HUES64 (cell line): ENCODE data around the gene PCDH19. TPM values are rescaled to one million over a fixed set of nuclear protein-coding genes. Genes with fewer than 3 reads are reported as not detected.
"Not testable (repeated sequence)": the region's sequence is repeated elsewhere in the genome, so short reads cannot be mapped to it uniquely, and the experiment has no call there.

Source experiments
- H3K27ac ChIP-seq: 2 replicates; pipeline ENCODE4 v1.7.0; 2013; ENCODE audit warnings: low read depth, low read length, inconsistent platforms
- H3K27me3 ChIP-seq: 2 replicates; pipeline ENCODE4 v1.6.1; 2013; ENCODE audit warnings: mild to moderate bottlenecking, low read length; ENCODE audit not compliant: insufficient read depth
- H3K36me3 ChIP-seq: 2 replicates; pipeline ENCODE4 v1.6.1; 2013; ENCODE audit warnings: mild to moderate bottlenecking, low read length; ENCODE audit not compliant: insufficient read depth
- H3K4me1 ChIP-seq: 2 replicates; pipeline ENCODE4 v1.6.1; 2013; ENCODE audit warnings: mild to moderate bottlenecking, low read length, moderate library complexity; ENCODE audit not compliant: insufficient read depth
- H3K4me3 ChIP-seq: 2 replicates; pipeline ENCODE4 v1.5.1; 2013; ENCODE audit warnings: mild to moderate bottlenecking, low read length, moderate library complexity
- H3K9ac ChIP-seq: 2 replicates; pipeline ENCODE4 v1.6.1; 2013; ENCODE audit warnings: mild to moderate bottlenecking, low read depth, low read length
- H3K9me3 ChIP-seq: 2 replicates; pipeline ENCODE4 v1.6.1; 2013; ENCODE audit warnings: low read depth, low read length; ENCODE audit not compliant: insufficient read depth
- WGBS: fragments of 150-250, 120-280 bp; methylation state at CpG from one replicate; pipeline ENCODE4 v1.1.7; 2013; ENCODE audit warnings: missing lambda C conversion rate; 5-methylcytosine and 5-hydroxymethylcytosine counted together
- polyA plus RNA-seq, 2 experiments: library from polyadenylated mRNA; stranded (reverse); fragments of 50-300 nt; gene quantifications; one replicate each; pipeline ENCODE4 v1.2.3, GENCODE V29; 2013

Gene PCDH19
- 1.6 TPM for polyA plus RNA-seq (2013, experiment 1 of 2)
- polyA plus RNA-seq (2013, experiment 2 of 2) = 2.6 TPM

GRCh38 chrX:100409610-100410590 lies at the start of gene PCDH19:
Gene PCDH19 (minus strand): TSS chrX:100410273. CDS start chrX:100408597, 1,676 bp downstream.
- H3K9ac ChIP-seq = no peak within 1 kb of the TSS
- H3K36me3 ChIP-seq = no peaks in the 10 kb centered on the region
- H3K27ac ChIP-seq = no peak within 1 kb of the TSS
- peaks cover 11% of the 10 kb centered on the region; the same call in 1 of the 2 replicates for H3K4me1 ChIP-seq
- H3K27me3 ChIP-seq = peaks cover 82% of the 10 kb centered on the region
- peak within 1 kb of the TSS; percentile 58 for H3K4me3 ChIP-seq
- under 1% methylated on average over 89 of the region's 91 CpGs for WGBS
- H3K9me3 ChIP-seq = no peaks in the 10 kb centered on the region

- Histone ChIP-seq H3K36me3 (no peaks in the 10 kb centered on the region), H3K9me3 (peaks cover 5% of the 10 kb centered on the region; the same call in 1 of the 2 replicates), H3K4me1 (no peaks in the 10 kb centered on the region), H3K4me3 (no peak overlapping the region), H3K9ac (no peak overlapping the region), H3K27me3 (no peaks in the 10 kb centered on the region), H3K27ac (no peak overlapping the region)
- 88% methylated on average over 15 of the region's 15 CpGs for WGBS
Measured at GRCh38 chrX:100449696-100450608, 39.9 kb upstream of the PCDH19 start.

DNA sequence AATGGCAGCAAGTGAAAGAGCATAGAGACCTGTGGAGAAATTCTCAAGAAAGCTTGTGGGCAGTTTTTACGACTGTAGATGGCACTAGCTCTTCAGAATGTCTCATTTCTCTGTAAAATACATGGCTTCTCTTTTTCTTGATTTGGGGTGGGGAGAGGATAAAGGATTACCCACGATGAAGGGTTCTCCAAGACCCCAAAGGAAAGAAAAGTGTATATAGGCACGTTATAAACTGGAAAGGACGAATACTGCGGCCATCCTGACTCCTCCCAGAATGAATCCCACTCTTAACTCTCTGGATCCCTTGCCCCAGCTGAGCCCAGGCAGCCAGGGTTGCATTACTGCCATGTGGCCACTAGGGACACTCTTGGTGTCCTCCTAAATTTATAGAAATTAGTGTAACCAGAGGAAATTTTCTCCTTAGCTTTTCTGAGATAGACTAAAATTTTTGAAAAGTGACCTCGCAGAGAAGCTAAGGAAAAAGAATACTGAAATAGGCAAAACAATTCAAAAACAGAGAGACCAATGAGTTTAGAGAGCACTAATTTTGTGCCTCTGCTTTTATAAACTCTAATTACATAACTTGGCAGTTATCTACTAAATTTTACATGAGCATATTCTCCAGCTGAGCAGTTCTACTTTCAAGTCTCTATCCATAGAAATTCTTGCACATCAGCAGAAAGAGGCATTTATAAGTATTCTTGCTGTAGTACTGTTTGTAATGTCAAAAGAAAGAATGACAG lies 37.8 kb upstream of the PCDH19 start:
- Histone ChIP-seq H3K4me3 (peak overlapping the region; percentile 66), H3K27ac (no peak overlapping the region), H3K9ac (peak overlapping the region; percentile 44; the same call in 1 of the 2 replicates), H3K9me3 (no peaks in the 10 kb centered on the region), H3K4me1 (no peaks in the 10 kb centered on the region), H3K27me3 (no peaks in the 10 kb centered on the region), H3K36me3 (no peaks in the 10 kb centered on the region)
- WGBS = 2% methylated on average over 5 of the region's 6 CpGs

GRCh38 chrX:100445593-100445992 lies 35.5 kb upstream of the PCDH19 start:
- H3K4me1 ChIP-seq = no peaks in the 10 kb centered on the region
- no peak overlapping the region for H3K4me3 ChIP-seq
- no peaks in the 10 kb centered on the region for H3K9me3 ChIP-seq
- no peaks in the 10 kb centered on the region for H3K27me3 ChIP-seq
- no peaks in the 10 kb centered on the region for H3K36me3 ChIP-seq
- no peak overlapping the region for H3K27ac ChIP-seq
- H3K9ac ChIP-seq = no peak overlapping the region

DNA sequence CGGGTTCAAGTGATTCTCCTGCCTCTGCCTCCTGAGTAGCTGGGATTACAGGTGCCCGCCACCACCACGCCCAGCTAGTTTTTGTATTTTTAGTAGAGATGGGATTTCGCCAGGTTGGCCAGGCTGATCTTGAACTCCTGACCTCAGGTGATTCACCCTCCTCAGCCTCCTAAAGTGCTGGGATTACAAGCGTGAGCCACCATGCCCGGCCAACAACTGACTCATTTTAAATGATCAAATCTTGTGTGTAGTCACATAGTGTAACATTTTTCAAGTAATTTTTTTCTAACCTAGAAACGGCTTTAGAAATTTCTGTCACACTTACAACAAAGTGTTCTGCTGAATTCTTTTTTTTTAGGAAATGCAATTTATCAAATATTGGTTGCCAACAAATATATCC lies 31.2 kb upstream of the PCDH19 start:
- H3K4me1 ChIP-seq, H3K9me3 ChIP-seq, H3K4me3 ChIP-seq, H3K36me3 ChIP-seq, H3K27me3 ChIP-seq, H3K27ac ChIP-seq, H3K9ac ChIP-seq: not testable (repeated sequence)
- 100% methylated on average over 3 of the region's 7 CpGs for WGBS

DNA sequence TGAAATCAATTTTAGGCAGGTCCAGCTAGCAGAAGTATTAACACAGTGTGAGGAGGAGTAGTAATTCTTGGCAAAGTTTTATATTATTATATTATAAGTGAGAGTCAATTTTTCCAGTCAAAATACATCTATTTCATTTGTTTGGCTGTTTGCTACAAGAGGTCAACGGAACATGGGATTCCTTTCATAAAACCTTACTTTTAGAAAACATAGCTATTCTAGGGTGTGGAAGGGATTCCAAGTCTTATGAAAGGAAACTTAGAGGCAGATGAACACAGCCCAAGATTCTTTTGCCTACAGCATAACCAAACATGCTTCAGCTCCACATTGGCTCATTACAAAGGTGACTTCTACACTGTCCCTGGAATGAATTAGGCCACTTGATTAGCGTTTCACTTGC lies 29.9 kb upstream of the PCDH19 start:
- Histone ChIP-seq H3K36me3 (no peaks in the 10 kb centered on the region), H3K27ac (no peak overlapping the region), H3K27me3 (no peaks in the 10 kb centered on the region), H3K4me1 (peaks cover 11% of the 10 kb centered on the region; the same call in 1 of the 2 replicates), H3K9ac (no peak overlapping the region), H3K9me3 (no peaks in the 10 kb centered on the region), H3K4me3 (no peak overlapping the region)
- WGBS = no CpG with 5 or more reads among the region's 2 CpGs

DNA sequence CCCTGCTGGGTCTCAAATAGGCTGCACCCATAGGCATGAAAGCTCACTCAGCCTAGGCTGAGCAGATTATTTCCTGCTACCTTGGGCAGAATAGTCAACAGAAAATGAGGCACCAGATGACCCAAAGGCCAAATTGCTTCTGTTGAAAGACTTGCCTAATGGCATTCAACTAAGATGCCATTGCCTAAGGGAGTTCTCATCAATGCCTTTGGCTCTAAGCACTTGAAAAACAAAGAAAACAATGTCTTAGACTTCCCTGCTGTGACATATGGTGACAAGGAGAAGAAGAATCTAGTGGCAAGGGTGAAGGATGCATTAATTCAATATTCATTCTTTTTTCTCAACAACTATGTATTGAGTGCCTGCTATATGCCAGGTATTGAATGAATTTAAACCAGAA lies 25.7 kb upstream of the PCDH19 start:
- no peak overlapping the region; the same call in 1 of the 2 replicates for H3K27ac ChIP-seq
- H3K9me3 ChIP-seq = no peaks in the 10 kb centered on the region
- H3K4me3 ChIP-seq = no peak overlapping the region
- H3K27me3 ChIP-seq = no peaks in the 10 kb centered on the region
- H3K4me1 ChIP-seq = peaks cover 27% of the 10 kb centered on the region
- no peaks in the 10 kb centered on the region for H3K36me3 ChIP-seq
- no peak overlapping the region for H3K9ac ChIP-seq

- 51% methylated on average over 3 of the region's 4 CpGs for WGBS
- Histone ChIP-seq H3K27ac (no peak overlapping the region), H3K4me1 (0 out of 2 replicates have a peak, but pooled peaks cover 3% of the 10 kb centered on the region), H3K9me3 (no peaks in the 10 kb centered on the region), H3K4me3 (no peak overlapping the region), H3K36me3 (no peaks in the 10 kb centered on the region), H3K27me3 (no peaks in the 10 kb centered on the region), H3K9ac (no peak overlapping the region)
Measured at GRCh38 chrX:100424012-100424411, 13.9 kb upstream of the PCDH19 start.

GRCh38 chrX:100418556-100418955 lies 8.5 kb upstream of the PCDH19 start:
- Histone ChIP-seq H3K9ac (no peak overlapping the region), H3K27me3 (no peaks in the 10 kb centered on the region), H3K27ac (no peak overlapping the region), H3K9me3 (no peaks in the 10 kb centered on the region), H3K4me3 (no peak overlapping the region), H3K36me3 (no peaks in the 10 kb centered on the region), H3K4me1 (peaks cover 15% of the 10 kb centered on the region; the same call in 1 of the 2 replicates)
- WGBS = 36% methylated on average over 1 of the region's 2 CpGs

DNA sequence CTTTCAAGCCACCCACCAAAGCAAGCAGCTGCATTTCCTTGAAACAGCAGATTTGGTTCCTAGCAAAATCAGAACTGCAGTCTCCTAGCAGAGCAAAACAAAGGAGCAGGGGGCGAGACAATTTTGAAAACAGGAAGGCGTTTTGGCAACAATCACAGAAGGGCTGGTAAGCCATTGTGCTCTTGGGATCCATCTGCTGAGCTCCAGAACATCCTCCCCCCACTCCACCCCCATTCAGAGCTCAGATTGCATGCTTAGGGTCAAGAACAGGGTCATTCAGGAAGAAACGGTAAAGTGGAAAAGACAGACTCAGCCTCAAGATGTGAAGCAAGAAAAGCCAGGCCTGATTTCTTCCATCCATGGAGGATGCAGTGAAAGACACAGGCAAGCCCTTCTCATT lies 7.6 kb upstream of the PCDH19 start:
- Histone ChIP-seq H3K9ac (no peak overlapping the region), H3K9me3 (no peaks in the 10 kb centered on the region), H3K27me3 (peaks cover 5% of the 10 kb centered on the region), H3K36me3 (no peaks in the 10 kb centered on the region), H3K27ac (peak overlapping the region; percentile 25; the same call in 1 of the 2 replicates), H3K4me3 (no peak overlapping the region), H3K4me1 (peaks cover 15% of the 10 kb centered on the region; the same call in 1 of the 2 replicates)
- 39% methylated on average over 3 of the region's 3 CpGs for WGBS
